Left lobe of liver (tissue), 2 donors: ENCODE results near the gene SASS6. TPM values are rescaled to one million over a fixed set of nuclear protein-coding genes. Genes with fewer than 3 reads are reported as not detected.
"Not testable (repeated sequence)": the region's sequence is repeated elsewhere in the genome, so short reads cannot be mapped to it uniquely, and the experiment has no call there.

ENCODE experiments used
- ATAC-seq: fragments of 200-7000 bp; cut with Tn5 transposase; one replicate; pipeline ENCODE4 v1.9.1; 2020; ENCODE audit warnings: mild to moderate bottlenecking, moderate library complexity
- DNase-seq: peaks from one replicate; pipeline ENCODE4 v3.0.0-alpha.2; 2020; ENCODE audit warnings: low spot score
- total RNA-seq: library from RNA; stranded (reverse); gene quantifications from one replicate; pipeline ENCODE4 v1.2.1, GENCODE V29; 2021
- donor health status: DM: no; HTN: no; CAD: no; lungs with moderate emphysema.
- donor health status: DM: no; HTN: yes; CAD: no.

The SASS6 gene
- total RNA-seq, 1 donor from 2014 or later: 0.88 TPM

DNA sequence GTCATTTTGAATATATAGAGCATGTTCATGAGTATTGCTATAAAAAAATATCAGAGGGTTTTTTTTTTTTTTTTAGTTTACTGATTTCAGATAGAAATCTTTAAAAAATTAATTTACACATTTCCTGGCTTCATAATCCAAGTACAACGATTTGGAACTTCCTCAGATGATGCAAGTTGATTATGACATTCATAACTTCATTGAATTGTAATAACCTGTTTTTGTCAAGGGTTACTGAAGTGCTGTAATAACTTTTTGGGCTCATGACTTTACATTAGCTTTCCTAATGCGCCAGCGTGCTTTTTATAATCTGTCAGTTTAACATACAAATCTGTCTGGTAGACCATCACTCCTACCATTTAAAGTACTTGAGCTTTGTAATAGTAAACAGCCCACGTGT is 81.3 kb downstream of the SASS6 start:
- ATAC-seq (no peak), DNase-seq (no peak)

GRCh38 chr1:100050139-100050538 is 82.6 kb downstream of the SASS6 start:
- DNase-seq (no peak), ATAC-seq (no peak)

GRCh38 chr1:100047235-100047708 is 85.5 kb downstream of the SASS6 start:
- ATAC-seq, DNase-seq: not testable (repeated sequence)

DNA sequence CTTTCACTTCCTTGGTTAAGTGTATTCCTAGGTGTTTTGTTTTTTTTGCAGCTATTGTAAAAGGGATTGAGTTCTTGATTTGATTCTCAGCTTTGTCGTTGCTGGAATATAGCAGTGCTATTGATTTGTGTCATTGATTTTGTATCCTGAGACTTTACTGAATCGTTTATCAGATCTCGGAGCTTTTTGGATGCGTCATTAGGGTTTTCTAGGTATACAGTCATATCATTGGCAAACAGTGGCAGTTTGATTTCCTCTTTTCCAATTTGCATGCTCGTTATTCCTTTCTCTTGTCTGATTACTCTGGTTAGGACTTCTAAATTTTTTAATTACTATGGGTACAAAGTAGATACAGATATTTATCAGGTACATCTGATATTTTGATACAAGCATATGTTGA is 87.5 kb downstream of the SASS6 start:
- no peak for ATAC-seq
- no peak for DNase-seq

DNA sequence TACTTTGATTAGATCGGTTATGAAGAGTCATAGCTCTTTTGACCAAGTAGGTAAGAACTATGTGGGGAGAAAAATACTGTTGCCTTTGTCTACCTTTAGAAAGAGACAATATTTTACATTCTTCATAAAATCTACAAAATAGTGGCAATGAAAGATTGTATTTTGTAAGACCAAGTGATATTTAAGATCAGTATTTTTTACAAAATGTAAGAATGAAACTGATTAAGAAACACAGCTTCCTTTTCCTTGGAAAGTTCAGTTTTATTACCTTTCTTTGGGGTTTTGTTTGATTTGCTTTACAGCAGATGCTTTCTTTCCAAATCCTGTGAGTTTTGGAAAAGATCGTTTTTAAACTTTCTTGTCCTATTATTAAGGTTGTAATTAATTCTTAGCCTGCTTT is 93.1 kb downstream of the SASS6 start:
- no peak for ATAC-seq
- no peak for DNase-seq

DNA sequence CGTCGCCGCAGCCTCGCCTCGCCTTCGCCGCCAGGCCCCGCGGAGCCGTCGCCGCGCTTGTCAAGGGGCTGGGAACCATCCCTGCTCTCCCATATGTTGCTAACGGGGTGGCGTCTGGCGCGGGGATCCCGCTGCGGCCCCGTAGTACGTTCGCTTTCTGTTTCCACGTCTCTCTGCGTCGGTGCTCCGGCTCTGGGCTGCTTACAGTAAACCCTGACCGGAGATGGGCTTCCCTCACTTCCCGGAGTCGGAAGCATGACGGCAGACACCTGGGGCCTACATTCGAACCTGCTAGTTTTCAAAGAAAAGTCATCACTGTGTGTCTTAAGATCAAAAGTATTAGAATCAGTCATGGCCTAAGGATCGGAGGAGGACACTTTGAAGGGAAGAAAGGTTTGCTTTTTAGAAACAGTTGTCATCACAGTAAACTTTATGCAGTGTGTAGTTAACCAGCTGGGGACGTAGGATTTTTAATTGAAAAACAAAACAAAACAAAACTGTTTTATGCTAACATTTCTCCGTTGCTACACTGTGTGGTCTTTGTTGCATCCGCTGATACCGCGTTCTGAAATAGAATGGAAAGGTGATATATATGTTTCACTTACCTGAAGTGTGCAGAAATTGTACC is 94.0 kb downstream of the SASS6 start:
- ATAC-seq (peak; percentile 58), DNase-seq (peak; percentile 70)

DNA sequence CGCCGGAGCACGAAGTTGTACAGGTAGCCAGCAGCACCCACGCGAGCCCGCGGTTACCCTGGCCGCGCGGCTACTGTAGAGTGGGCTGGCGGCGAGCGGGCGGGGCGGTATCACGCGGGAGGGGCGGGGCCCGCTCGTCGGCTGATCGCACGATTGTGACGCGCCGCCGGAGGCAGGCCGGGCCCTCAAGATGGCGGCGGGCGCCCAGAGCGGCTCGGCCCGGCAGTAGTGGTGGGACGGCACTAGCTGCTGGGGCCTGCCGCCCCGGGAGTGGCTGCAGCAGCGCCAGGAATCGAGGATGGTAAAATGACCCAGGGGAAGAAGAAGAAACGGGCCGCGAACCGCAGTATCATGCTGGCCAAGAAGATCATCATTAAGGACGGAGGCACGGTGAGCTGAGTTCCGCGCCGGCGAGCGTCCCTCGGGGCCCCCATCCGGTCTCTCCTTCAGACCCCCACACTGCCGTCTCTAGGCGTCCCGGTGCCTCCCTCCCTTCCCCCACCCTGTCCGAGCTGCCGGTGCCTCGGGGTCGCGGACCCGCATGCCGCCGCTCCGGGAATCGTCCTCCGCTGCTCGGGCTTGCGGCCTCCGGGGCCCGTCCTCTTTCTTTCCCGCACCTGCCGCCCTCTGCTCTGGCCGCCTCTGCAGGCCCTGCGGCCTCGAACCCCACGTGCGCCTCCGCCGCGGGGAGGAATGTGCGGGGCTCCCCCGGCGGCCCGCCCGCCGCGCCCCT is 94.6 kb downstream of the SASS6 start:
- DNase-seq (peak; percentile 92), ATAC-seq (peak; percentile 95)

- no peak for ATAC-seq
- no peak for DNase-seq
Observed at GRCh38 chr1:100037656-100037926, 95.1 kb downstream of the SASS6 start.

DNA sequence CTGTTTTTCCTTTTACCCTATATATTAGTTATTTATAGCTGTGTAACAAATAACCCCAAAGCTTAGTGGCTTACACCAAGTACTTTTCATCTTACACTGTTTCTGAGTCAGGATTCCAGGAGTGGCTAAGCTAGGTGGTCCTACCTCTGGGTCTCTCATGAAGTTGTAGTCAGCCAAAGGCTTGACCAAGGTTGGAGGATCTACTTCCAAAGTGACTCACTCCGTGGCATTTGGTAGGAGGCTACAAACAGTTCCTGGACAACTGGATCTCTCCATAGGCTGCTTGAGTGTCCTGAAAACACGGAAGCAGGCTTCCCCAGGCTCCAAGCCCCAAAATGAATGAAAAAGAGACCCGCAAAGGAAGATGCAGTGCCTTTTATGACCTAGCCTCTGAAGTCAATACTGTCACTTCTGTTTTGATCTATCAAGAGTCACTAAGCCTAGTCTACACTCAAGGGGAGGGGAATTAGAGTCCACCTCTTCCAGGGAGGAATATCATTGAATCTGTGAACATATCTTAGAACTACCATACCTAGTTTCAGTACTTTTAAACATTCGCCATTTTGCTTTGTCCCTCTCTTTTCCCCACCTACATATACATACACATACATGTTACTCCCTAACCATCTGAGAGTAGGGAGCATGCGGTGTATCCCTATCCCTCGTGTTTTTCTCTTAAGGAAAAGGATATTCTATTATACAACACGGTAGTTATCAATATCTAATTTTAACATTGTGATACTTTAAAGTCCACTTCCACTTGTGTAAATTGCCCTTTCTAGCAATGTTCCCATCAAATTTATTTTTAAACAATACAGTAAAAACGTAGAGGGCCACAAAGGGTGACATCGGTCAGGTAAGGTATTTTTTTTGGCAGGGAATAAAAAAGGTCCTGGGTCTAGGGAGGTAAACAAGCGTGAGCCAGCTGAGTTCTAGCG is 95.7 kb downstream of the SASS6 start:
- ATAC-seq: peak; percentile 13
- DNase-seq: no peak

DNA sequence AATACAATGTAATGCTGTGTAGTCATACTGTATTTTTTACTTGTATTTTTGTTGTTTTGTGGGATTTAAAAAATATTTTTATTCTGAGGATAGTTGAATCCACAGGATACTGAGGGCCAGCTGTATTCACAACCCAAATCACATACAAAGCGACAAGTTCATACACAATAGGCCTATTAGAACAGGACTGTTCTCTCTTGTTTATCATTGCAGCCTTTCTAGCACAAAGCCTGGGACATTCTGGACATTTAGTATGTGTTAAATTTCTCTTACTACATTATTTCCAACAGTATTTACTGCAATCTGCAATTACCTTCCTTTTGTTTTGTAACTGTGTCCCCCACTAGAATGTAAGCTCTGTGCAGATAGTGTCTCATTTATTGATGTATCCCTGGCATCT is 97.5 kb downstream of the SASS6 start:
- no peak for DNase-seq
- no peak for ATAC-seq

- DNase-seq (no peak), ATAC-seq (no peak)
Observed at GRCh38 chr1:100034470-100034869, 98.3 kb downstream of the SASS6 start.

Other genes starting within 250 kb of the SASS6 start
- gene SLC35A3, start 162.9 kb downstream of the SASS6 start, total RNA-seq: 26.3 TPM
- 4.9 TPM for gene TRMT13, start 233 bp upstream of the SASS6 start, total RNA-seq
- 0.33 TPM for gene LRRC39, start 45.3 kb upstream of the SASS6 start, total RNA-seq
- 25.0 TPM for gene DBT, start 116.9 kb upstream of the SASS6 start, total RNA-seq
- gene RTCA, start 133.3 kb upstream of the SASS6 start, total RNA-seq: 16.6 TPM
- gene CDC14A, start 219.6 kb upstream of the SASS6 start, total RNA-seq: 2.2 TPM